MV-4-11 (cell line): ENCODE results near the gene ZNF845.
"Not testable (repeated sequence)": the region's sequence is repeated elsewhere in the genome, so short reads cannot be mapped to it uniquely, and the experiment has no call there.

Source experiments
- DNase-seq: peaks from one replicate; lab custom pipeline; 2025; lab: John Stamatoyannopoulos, UW

ZNF845 gene

DNA sequence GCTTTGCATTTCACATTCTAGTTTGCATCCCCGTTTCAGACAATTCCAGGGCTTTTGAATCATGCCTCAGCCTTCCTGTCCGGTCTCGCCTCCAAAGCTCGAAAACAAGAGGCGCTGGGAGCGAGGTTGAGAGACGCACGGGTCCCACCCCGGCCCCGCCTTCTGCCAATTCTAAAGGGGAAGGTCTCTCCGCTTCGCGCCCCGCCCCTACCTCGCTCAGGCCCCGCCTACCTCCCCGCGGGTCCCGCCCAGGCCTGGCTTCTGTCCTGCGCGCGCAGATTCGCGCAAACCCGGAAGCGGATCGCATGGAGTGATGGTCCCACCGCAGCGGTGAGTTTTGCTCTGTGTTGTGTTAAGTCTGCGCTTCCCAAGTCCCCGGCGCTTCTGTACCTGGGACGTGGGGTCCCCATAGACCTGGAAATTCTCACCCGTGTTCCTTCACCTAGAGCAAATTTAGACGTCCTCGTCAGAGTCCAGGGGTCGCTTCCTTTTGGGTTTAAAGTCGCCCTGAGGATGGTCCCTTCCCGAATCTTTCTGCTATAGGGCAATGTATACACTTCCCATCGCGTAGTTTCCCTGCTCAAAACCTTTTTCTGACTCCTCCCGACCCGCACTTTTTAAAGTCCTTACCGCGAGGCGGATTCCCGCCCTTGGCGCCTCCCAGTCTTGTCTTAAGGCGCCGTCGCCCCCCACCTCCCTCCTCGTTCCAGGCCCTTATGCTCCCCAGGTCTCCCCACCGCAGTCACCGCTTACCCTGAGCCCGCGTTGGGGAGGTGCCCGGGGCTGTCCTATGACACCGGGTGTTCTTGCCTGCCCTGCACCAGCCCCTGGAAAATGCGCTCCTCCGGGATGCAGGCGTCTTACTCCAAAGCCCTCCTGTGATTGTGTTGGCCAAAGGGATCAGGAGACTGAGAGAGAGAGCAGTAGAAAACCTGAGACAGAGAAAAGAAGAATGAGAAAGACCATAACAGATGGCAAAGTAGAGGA lies at the start of gene ZNF845:
Gene ZNF845 (plus strand): TSS at position 287 of the 987 bp plus-strand sequence. CDS start 7,559 bp downstream, outside the sequence.
- DNase-seq: peak; percentile 82

DNA sequence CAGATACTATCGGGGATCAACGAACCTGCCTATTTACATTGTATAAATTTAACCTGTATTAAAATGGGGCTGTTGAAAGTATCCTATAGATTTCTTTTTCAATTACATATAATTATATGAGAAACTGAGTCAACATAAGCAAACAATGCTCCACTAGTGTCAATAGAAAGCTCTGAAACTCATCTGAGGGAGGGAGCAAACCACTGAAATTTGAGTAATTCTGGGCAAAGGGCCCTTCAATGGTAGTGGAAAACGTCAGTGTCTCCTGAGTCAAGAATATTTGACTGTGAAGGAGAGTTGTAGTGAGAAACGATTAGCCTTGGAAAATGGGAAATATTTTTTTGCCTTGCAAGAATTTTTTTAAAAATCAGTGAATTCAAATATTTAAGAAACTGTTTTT lies 48.5 kb upstream of the ZNF845 start:
- no peak for DNase-seq

DNA sequence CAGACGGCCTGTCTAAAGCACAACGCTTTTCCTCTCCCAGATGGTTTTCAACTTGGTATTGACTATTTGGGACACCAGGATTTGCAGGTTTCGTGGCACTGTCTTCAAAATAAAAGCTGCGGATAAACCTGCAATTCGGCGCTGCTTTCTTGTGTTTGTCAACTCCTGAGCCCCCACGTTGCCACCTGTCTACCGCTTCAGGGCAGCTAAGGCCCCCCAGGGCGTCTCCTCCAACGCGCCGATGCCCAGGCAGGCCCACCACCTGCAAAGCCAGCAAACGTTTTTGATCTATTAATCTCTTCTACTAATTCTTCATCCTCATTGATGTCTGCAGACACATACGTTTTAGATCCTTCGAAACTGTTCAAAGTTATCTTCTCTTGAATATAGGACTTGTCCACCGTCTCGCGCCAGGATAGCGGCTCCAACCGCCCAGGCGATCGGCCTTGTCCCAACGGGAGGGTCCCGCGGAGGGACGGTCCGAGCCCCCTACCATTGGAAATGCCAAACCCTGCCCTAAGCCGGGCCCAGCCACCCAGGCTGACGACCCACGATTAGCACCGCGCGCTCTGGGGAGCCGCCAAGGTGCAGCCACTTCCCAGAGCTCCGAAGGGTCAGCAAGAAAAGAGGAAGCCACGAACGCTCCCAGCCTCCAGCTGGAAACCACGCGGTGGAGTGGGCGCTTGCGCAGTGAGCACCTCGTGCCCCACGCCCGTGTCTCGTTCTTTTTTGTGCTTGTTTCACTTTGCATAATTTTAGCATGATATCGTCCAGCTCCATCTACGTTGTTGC lies 42.6 kb upstream of the ZNF845 start:
- DNase-seq: no peak

DNA sequence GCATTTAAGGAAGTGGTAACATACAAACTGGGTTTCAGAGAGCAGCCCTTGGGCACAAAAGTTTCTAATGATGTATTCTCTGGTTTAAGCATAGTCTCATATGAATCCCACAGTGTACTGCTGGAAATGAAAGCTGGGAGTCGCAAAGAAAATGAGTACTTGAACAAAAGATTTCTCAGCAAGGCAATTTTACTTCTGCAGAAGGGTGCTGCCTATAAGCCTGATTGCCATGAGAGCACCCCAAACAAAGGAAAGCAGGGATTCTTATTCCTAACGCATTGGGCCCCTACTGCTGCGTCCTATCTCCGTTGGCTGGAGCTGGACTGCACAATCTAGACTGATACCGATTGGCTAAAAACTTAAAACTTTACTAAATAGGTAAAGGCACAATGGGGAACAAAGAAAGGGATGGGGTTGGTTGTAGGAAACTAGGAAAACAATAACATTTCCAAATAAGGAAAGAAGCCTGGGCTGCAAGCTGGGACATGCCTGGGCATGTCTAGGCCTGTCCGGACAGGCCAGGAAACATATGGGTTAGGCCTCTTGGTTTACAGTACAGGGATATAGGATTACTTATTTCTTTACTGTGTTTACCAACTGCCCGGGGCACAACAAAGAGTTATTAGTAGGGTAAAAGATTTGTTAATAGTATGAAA lies 38.6 kb upstream of the ZNF845 start:
- DNase-seq: no peak

DNA sequence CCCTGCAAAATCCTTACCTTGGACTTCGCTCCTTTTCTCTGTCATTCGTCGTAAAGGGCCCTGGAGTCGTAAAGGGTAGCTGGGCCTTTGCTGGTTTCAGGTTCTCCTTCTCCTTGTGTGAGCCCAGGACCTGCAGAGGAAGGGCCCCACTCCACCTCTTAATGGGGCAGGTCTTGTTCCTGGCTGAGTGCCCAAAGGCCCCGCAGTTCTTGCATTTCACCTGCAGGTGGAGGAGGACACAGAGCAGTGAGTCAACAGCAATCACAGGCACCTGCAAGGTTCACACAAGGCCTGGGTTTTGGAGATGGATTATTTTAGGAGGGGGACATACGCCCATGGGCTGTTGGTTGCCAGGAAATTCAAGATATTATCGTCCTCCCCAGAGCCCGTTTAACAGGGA lies 32.2 kb upstream of the ZNF845 start:
- not testable (repeated sequence) for DNase-seq

DNA sequence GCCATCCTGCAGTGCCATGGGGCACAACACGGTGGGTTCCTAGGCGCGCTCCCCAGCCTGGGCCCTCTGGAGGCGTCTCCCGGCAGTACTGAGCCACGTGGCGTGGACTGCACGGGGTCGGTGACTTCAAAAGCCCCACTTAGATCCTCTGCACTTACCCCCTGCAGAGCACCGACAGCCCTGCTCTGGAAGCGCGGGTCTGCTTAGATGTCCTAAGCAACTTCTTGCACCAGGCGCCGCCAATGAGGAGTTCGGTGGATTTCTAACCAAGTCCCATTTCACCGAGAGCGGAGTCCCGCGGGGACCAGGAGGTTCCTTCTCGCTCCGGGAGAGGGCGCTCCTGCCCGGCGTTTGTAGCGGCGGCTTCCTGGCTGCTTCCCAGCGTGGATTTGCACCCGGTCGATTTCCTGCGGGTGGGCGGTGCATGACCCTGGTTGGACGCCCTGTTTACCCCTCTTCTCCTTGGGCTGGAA lies 25.2 kb upstream of the ZNF845 start:
- no peak for DNase-seq

DNA sequence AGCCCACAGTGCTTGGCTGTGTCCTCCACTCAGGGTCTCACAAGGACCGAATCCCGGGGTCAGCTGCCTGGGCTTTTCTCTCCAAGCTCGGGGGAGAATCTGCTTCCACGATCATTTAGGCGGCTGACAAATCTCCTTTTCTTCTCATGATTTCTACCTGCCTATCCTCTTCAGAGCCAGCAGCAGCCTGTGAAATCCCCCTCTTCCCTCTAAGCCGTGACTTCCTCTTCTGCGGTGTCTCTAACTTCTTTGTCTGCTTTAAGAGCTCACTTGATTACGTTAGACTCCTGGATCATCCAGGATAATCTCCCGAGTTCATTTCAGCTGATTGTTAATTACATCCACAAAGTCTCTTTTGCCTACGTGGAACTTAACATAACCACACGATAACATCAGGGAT lies 22.5 kb upstream of the ZNF845 start:
- DNase-seq: peak; percentile 10

DNA sequence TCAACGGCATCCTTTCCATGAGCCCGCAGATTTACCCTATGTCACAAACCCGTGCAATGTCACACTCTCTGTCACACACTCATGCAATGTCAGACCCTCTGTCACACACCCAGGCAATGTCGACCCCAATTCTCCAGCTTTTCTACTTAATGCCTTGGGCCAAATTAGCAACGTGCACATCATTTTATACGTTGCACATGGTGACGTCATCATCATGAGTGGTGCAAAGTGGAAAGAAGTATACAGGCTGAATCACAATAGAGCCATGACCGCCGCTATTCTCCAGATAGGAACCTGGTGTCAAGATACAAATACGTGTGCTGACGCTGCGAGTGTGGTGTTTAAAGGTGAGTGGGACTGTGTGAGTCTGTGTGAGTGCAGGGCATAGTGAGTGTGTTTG lies 21.7 kb upstream of the ZNF845 start:
- DNase-seq: no peak

DNA sequence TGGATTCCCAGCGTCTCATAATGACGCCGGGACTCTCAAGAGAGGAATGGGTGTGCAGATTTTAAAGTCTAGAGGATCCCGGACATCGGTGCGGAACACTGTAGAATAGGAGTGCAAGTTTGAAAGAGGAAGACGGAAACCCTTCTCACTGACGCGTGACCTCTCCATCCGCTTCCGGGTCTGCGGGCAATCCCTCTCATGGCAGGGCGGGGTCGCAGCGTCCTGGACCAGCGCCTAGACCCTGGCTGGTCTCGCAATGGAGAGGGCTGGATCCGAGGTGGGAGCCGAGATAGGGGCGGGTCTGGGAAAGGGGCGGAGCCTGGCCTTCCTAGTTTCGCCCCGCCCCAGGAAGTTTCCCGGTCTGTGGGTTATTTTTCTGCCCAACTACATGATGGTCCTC lies 4.6 kb upstream of the ZNF845 start:
- DNase-seq: no peak

DNA sequence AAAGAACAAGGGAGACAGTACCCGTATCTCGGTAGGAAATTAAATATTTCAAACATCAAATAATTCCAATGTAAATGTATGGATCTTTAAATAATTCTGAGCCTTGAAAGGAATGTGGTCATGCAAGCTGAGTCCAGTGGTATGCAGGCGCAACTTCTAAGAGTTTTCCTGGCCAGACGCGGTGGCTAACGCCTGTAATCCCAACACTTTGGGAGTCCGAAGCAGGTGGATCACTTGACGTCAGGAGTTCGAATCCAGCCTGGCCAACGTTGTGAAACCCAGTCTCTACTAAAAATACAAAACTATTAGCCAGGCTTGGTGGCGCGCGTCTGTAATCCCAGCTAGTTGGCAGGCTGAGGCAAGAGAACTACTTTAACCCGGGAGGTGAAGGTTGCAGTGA lies 1.1 kb upstream of the ZNF845 start:
- no peak for DNase-seq

DNA sequence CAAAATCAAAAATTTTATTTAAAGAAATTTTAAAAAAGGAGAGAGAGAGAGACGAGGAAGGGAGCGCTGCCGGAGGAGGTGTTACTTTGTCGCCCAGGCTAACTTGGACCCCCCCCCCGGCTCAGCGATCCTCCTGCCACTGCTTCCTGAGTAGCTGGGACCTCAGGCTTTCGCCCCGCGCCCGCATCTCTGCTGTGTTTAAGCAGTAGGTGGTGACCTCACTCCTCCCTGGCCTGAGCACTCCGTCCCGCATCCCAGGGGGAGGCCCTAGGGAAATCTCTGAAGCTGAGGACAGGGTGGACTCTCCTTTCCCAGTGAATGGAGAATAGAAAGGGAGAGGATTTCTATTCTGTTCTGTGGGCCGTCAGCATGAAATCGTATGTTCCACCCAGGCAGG lies 485 bp upstream of the ZNF845 start:
- DNase-seq: no peak

DNA sequence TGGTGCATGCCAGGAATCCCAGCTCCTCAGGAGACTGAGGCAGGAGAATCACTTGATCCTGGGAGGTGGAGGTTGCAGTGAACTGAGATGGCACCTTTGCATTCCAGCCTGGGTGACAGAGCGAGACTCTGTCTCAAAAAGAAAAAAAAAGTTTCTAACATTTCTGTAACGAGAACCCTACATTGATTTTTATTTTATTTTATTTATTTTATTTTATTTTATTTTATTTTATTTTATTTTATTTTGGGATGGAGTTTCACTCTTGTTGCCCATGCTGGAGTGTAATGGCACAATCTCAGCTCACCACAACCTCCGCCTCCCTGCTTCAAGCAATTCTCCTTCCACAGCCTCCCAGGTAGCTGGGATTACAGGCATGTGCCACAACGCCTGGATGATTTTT lies 10.9 kb downstream of the ZNF845 start:
- DNase-seq: not testable (repeated sequence)

DNA sequence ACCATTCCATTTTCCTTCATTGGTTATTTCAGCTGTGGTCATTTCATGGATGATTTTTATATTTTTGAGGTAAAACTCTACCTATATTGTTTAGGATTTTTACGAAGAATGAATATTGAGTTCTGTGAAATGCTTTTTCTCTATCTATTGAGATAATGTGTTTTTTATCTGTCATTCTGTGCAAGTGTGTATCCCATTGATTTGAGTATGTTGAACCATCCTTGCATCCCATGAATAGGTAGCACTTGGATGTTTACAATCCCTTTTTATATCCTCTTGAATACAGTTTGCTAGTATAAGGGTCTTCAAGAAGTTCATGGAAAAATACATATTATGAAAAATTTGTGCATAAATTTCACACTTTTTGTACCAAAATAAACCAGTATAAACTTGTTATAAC lies 22.2 kb downstream of the ZNF845 start:
- no peak for DNase-seq

DNA sequence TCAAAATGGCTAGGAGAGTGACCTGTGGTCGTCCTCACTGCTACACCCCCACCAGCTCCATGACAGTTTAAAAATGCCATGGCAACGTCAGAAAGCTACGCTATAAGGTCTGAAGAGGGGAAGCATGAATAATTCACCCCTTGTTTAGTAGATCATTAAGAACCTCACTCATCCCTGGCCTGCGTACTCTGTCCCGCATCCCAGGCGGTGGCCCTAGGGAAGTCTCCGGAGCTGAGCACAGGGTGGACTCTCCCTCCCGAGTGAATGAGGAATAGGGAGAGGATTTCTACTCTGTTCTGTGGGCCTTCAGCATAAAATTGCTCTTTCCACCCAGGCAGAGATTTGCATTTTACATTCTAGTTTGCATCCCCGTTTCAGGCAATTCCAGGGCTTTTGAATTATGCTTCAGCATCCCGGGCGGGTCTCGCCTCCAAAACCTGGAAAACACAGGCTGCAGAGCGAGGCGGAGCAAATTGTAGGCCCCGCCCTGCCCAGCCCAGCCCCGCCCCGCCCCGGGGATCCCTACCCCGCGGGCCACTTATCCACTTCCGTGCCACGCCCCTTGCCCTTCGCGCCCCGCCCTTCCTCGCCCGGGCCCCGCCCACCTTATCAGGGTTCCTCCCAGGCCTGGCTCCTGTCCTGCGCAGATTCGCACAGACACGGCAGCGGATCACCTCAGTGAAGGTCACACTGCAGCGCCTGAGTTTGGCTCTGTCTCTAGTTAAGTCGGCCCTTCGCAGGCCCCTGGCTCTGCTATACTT lies 24.5 kb downstream of the ZNF845 start:
- no peak for DNase-seq

DNA sequence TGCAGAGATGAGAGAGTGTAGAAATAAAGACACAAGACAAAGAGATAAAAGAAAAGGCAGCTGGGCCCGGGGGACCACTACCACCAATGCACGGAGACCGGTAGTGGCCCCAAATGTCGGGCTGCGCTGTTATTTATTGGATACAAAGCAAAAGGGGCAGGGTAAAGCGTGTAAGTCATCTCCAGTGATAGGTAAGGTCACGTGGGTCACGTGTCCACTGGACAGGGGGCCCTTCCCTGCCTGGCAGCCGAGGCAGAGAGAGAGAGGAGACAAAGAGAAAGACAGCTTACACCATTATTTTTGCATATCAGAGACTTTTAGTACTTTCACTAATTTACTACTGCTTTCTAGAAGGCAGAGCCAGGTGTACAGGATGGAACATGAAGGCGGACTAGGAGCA lies 26.5 kb downstream of the ZNF845 start:
- not testable (repeated sequence) for DNase-seq

DNA sequence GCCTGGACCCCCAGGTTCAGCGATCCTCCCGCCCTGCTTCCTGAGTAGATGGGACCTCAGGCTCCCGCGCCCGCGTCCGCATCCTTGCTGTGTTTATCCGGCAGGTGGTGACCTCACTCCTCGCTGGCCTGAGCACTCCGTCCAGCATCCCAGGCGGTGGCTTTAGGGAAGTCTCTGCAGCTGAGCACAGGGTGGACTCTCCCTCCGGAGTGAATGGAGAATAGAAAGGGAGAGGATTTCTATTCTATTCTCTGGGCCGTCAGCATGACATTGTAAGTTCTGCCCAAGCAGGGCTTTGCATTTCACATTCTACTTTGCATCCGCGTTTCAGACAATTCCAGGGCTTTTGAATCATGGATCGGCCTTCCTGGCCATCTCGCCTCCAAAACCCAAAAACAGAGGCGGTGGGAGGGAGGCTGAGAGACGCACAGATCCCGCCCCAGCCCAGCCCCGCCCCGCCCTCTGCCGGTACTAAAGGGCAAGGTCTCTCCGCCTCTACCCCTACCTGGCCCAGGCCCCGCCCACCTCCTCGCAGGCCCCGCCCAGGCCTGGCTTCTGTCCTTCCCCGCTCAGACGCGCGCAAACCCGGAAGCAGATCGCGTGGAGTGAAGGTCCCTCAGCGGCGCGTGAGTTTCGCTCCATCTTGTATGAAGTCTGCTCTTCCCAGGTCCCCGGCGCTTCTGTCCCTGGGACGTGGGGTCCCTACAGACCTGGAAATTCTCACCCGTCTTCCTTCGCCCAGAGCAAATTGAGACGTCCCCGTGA lies 31.8 kb downstream of the ZNF845 start, which contains the start of gene ZNF525:
Gene ZNF525 (plus strand): TSS at position 572 of the 765 bp plus-strand sequence. CDS start 6,577 bp downstream, outside the sequence.
- peak; percentile 66 for DNase-seq

DNA sequence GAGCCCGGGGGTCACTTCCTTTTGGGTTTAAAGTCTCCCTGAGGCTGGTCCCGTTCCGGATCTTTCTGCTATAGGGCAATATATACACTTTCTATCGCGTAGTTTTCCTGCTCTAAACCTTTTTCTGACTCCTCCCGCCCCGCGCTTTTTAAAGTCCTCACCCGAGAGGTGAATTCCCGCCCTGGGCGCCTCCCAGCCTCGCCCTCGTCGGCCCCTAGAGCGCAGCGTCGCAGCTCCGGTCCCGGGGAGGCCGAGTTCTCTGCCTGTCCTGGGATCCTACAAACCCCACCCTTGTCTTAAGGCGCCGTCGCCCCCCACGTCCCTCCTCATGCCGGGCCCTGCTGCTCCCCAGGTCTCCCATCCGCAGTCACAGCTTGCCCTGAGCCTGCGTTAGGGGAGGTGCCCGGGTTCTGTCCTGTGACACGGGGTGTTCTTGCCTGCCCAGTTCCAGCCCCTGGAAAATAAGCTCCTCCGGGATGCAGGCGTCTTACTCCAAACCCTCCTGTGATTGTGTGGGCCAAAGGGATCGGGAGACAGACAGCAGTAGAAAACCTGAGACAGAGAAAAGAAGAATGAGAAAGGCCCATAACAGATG lies 32.4 kb downstream of the ZNF845 start:
- DNase-seq: no peak

DNA sequence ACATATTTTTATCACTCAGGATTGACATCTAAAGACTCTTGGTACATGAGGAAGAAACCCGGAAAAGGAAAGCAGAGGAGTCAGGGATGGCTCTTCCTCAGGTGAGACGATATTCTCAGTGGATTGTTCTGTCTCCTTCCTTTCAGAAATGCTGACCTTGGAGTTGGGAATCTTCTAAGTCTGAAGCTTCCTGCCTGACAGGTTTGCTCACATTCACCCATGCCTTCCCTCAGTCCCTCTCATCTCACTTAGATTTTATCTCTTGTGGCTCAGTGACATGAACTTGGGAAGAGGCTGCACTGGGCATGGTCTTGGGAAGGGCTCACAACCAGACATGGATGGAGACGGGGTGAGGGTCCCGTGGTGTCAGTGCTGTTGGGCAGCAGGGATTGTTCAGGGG lies 38.6 kb downstream of the ZNF845 start:
- no peak for DNase-seq

DNA sequence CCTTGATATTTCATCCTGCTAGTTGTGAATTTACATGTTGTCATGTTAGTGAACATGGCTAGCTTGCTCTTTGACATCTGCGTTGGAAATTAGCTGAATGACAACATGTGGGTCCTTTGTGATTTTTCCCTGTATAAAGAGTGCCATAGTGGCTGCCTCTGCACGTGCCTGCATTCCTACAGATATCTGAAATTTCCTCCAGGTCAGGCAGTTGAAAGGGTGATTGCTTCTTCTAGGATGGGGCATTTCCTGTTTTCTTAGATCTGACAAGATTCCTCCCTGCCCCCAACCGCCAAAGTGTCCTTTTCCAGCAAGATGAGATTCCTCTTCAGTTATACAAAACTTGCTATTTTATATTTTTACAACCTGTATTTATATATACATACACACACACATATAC lies 40.7 kb downstream of the ZNF845 start:
- no peak for DNase-seq

DNA sequence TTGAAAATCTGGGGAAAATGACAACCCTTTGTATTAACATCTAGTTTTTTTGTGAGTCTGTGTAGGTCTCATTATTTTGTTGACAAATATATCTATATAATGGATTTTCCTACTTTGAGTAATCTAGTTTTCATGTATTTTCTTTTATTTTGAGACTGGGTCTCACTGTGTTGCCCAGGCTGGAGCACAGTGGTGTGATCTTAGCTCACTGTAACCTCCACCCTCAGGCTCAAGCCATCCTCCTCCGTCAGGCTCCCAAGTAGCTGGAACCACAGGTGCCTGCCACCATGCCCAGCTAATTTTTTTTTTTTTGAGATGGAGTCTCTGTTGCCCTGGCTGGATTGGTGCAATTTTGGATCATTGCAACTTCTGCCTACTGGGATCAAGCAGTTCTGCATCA lies 41.2 kb downstream of the ZNF845 start:
- DNase-seq: no peak
